Endothelial cell of umbilical vein (primary cell): ENCODE results near the gene SPP2. TPM values are rescaled to one million over a fixed set of nuclear protein-coding genes. Genes with fewer than 3 reads are reported as not detected.

Experiments used
- BruUV-seq: library from RNA; stranded (reverse); fragments of 400-500 nt; replicated peaks from 2 replicates; lab custom pipeline; 2021; lab: Mats Ljungman, UMichigan
- CTCF ChIA-PET: fragments of 300-600, 350-600 bp; sonication (Branson Sonifier 250); formaldehyde crosslinking; loops from one replicate; lab custom pipeline; 2021; ENCODE audit warnings: antibody characterized with exemption, inconsistent platforms; lab: Charles Lee
- POLR2A ChIA-PET: fragments of 300-600, 350-600 bp; sonication (Branson Sonifier 250); formaldehyde crosslinking; loops from one replicate; lab custom pipeline; 2021; ENCODE audit warnings: antibody characterized with exemption, inconsistent platforms; lab: Charles Lee
- DNase-seq: peaks from one replicate; pipeline ENCODE4 v3.0.0-alpha.2; 2011; ENCODE audit warnings: low read depth, low spot score
- FAIRE-seq: peaks from 2 replicates; lab custom pipeline; 2011; peaks lifted over from hg19 to GRCh38; lab: Jason Lieb, UNC
- H2AFZ ChIP-seq: 2 replicates; pipeline ENCODE4 v1.6.0; 2012; ENCODE audit warnings: low read depth, low read length, control low read depth, inconsistent platforms
- H3K27ac ChIP-seq: 2 replicates; pipeline ENCODE4 v1.5.1; 2011; ENCODE audit warnings: low read depth, mild to moderate bottlenecking, control low read depth, low read length, moderate library complexity; ENCODE audit not compliant: insufficient read depth
- H3K27me3 ChIP-seq, 2 experiments: 2 replicates each; pipeline versions ENCODE4 v1.6.0 to v1.6.1; 2011; ENCODE audit warnings: low read length in 2 of 2, mixed read lengths in 1 of 2; ENCODE audit not compliant: control insufficient read depth in 2 of 2, insufficient read depth in 2 of 2
- H3K36me3 ChIP-seq, 2 experiments: 2 replicates in 1 of 2; 3 replicates in 1 of 2; pipeline ENCODE4 v1.5.1; 2011; ENCODE audit warnings: low read length in 2 of 2, mild to moderate bottlenecking in 1 of 2, moderate library complexity in 1 of 2; ENCODE audit not compliant: control insufficient read depth in 2 of 2, insufficient read depth in 2 of 2; ENCODE audit errors: extremely low read depth in 1 of 2
- H3K4me1 ChIP-seq: 3 replicates; pipeline ENCODE4 v1.5.1; 2011; ENCODE audit warnings: mild to moderate bottlenecking, low read length; ENCODE audit not compliant: control insufficient read depth, insufficient read depth; ENCODE audit errors: extremely low read depth
- H3K4me2 ChIP-seq: 2 replicates; pipeline ENCODE4 v1.6.1; 2011; ENCODE audit warnings: low read length, control low read depth, mixed read lengths; ENCODE audit not compliant: insufficient read depth
- H3K4me3 ChIP-seq, 3 experiments: fragments of 200-600 bp in 1 of 3; sonication (generic), shearing (Covaris generic) in 1 of 3; replicated peaks in 1 of 3; 2 replicates each; pipeline ENCODE4 v1.5.1; 2011 to 2016; ENCODE audit warnings: control low read depth in 3 of 3, low read length in 3 of 3, mild to moderate bottlenecking in 2 of 3, inconsistent platforms in 1 of 3, low read depth in 1 of 3, moderate library complexity in 1 of 3; ENCODE audit not compliant: insufficient read depth in 1 of 3
- H3K79me2 ChIP-seq: 2 replicates; pipeline ENCODE4 v1.6.0; 2012; ENCODE audit warnings: low read length, inconsistent platforms; ENCODE audit not compliant: control insufficient read depth, insufficient read depth
- H3K9ac ChIP-seq: replicated peaks from 2 replicates; pipeline ENCODE3; 2011; ENCODE audit warnings: low read length, control low read depth; ENCODE audit not compliant: insufficient read depth; ENCODE audit errors: extremely low read depth
- H3K9me1 ChIP-seq: replicated peaks from 3 replicates; pipeline ENCODE4 v1.6.0; 2011; ENCODE audit warnings: mild to moderate bottlenecking, low read length; ENCODE audit not compliant: control insufficient read depth, insufficient read depth; ENCODE audit errors: extremely low read depth
- H3K9me3 ChIP-seq: replicated peaks from 2 replicates; pipeline ENCODE4 v1.5.1; 2012; ENCODE audit warnings: low read length, inconsistent platforms; ENCODE audit not compliant: control insufficient read depth, insufficient read depth
- H4K20me1 ChIP-seq: replicated peaks from 2 replicates; pipeline ENCODE3; 2011; ENCODE audit warnings: mild to moderate bottlenecking, low read length; ENCODE audit not compliant: control insufficient read depth, insufficient read depth; ENCODE audit errors: extremely low read depth
- CTCF ChIP-seq, 2 donors: IDR thresholded peaks; 1 replicate in 1 of 2; 2 replicates in 1 of 2; pipeline ENCODE4 v1.5.1; 2011; ENCODE audit warnings: low read length in 2 of 2, mild to moderate bottlenecking in 2 of 2, moderate library complexity in 2 of 2, control low read depth in 1 of 2, inconsistent platforms in 1 of 2, low read depth in 1 of 2; ENCODE audit not compliant: insufficient read depth in 1 of 2; ENCODE audit errors: extremely low read depth in 1 of 2
- EZH2 ChIP-seq: IDR thresholded peaks from 2 replicates; pipeline ENCODE4 v1.6.1; 2012; ENCODE audit warnings: borderline replicate concordance, low read depth, mild to moderate bottlenecking, moderate library complexity, low read length, inconsistent platforms; ENCODE audit not compliant: severe bottlenecking
- FOS ChIP-seq: IDR thresholded peaks from 2 replicates; pipeline ENCODE4 v1.6.1; 2011; ENCODE audit warnings: mild to moderate bottlenecking, low read length, moderate library complexity, borderline replicate concordance; ENCODE audit not compliant: insufficient read depth
- GATA2 ChIP-seq: IDR thresholded peaks from 2 replicates; pipeline ENCODE4 v1.7.0; 2011; ENCODE audit warnings: low read depth, mild to moderate bottlenecking, moderate library complexity, mixed read lengths, low read length; ENCODE audit not compliant: insufficient read length, insufficient read depth
- JUN ChIP-seq: IDR thresholded peaks from 2 replicates; pipeline ENCODE4 v1.6.1; 2011; ENCODE audit warnings: borderline replicate concordance, low read depth; ENCODE audit not compliant: insufficient read length, insufficient read depth
- POLR2A ChIP-seq: IDR thresholded peaks from 2 replicates; pipeline ENCODE4 v1.6.1; 2012; ENCODE audit warnings: low read depth, mild to moderate bottlenecking, control low read depth, low read length
- dilution Hi-C: fragments of 300-500 bp; cut with MboI; formaldehyde crosslinking; loops from one replicate; pipeline ENCODE4 v1.15.0; 2019; ENCODE audit warnings: low sequenced_read_pairs; ENCODE audit not compliant: extremely low pct_ligation_motif_present
- intact Hi-C: fragments of 100-400 bp; cut with micrococcal nuclease; formaldehyde crosslinking; loops from one replicate; pipeline ENCODE4 v1.10.0; 2022
- polyA plus RNA-seq, 4 experiments: library from polyadenylated mRNA; depleted of rRNA in 3 of 4; stranded (reverse) in 3 of 4; unstranded in 1 of 4; fragments of >200 nt; gene quantifications; 2 replicates each; pipeline versions ENCODE4 v1.2.1 to v1.2.3, GENCODE V29; 2011 to 2012; ENCODE audit warnings: missing spikeins in 1 of 4
- total RNA-seq: library from RNA; stranded (reverse); gene quantifications from 2 replicates; pipeline ENCODE4 v1.2.3, GENCODE V29; 2021
- TF ChIP-seq, protein P1 (sequence below): IDR thresholded peaks from 2 replicates; pipeline ENCODE4 v1.6.1; 2011; ENCODE audit not compliant: insufficient read depth, insufficient read length

Gene SPP2
- total and polyA plus RNA-seq, 2 donors (not counting 3 experiments of a cell fraction or from before 2014, with no cell fraction given), result not detected

GRCh38 chr2:234014427-234014826 lies 36.1 kb upstream of the SPP2 start:
- peaks cover 3 to 7% of the 10 kb centered on the region in 2 experiments for H3K27me3 ChIP-seq
- no peak for FAIRE-seq

More at GRCh38 chr2:234014427-234014826, 36.1 kb upstream of the SPP2 start:
- no peak for DNase-seq
- no peaks in the 10 kb centered on the region for H3K4me1 ChIP-seq
- TF ChIP-seq CTCF (IDR thresholded peaks at IDR 0.05; ENCODE audit: extremely low read depth in 1 of 2, insufficient read depth in 1 of 2, low read depth in 1 of 2, low read length in 2 of 2) (no peak), JUN (no peak), FOS (no peak), GATA2 (no peak), EZH2 (no peak), POLR2A (no peak)
- TF ChIP-seq, protein P1, sequence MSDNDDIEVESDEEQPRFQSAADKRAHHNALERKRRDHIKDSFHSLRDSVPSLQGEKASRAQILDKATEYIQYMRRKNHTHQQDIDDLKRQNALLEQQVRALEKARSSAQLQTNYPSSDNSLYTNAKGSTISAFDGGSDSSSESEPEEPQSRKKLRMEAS, result no peak
- H3K36me3 ChIP-seq, result no peaks in the 10 kb centered on the region
- no peak overlapping the region for H3K4me3 ChIP-seq
- dilution Hi-C loops (no loop called here), intact Hi-C loops (no loop called here)
- BruUV-seq, result no TSS peak
- H3K4me2 ChIP-seq, result no peak overlapping the region
- H3K9me3 ChIP-seq, result no peaks in the 10 kb centered on the region
- POLR2A ChIA-PET, result no interaction called here
- CTCF ChIA-PET, result no interaction called here
- no peaks in the 10 kb centered on the region for H4K20me1 ChIP-seq
- H2AFZ ChIP-seq, result no peak overlapping the region
- H3K9me1 ChIP-seq, result no peaks in the 10 kb centered on the region
- no peaks in the 10 kb centered on the region for H3K79me2 ChIP-seq
- H3K9ac ChIP-seq, result no peak overlapping the region
- no peak overlapping the region for H3K27ac ChIP-seq
